Mucosa of gallbladder (tissue), 1 donor: ENCODE results near the gene B4GALT3. TPM values are rescaled to one million over a fixed set of nuclear protein-coding genes. Genes with fewer than 3 reads are reported as not detected.

ENCODE experiments used
- DNase-seq: peaks from one replicate; pipeline ENCODE4 v3.0.0-alpha.2; 2020; ENCODE audit warnings: low spot score
- total RNA-seq: library from RNA; stranded (reverse); gene quantifications from one replicate; pipeline ENCODE4 v1.2.1, GENCODE V29; 2021
- donor health status: DM: no; HTN: no; CAD: no.

Gene B4GALT3
- total RNA-seq, 1 donor from 2014 or later: 36.4 TPM

DNA sequence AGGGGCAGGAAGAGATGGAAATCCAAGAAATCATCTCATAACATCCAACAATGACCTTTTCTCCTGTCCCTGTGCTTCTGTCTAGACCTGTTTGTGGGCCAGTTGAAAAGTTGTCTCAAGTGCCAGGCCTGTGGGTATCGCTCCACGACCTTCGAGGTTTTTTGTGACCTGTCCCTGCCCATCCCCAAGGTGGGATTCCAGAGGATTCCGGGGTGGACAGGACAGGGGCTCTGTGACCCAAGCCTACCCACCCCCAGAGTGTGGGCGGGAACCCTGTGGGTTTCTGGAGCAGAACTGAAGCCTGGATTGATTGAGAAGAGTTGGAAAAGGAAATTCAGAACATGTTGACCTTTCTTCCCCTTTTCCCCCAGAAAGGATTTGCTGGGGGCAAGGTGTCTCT lies 13.5 kb downstream of the B4GALT3 start:
- DNase-seq: no peak

DNA sequence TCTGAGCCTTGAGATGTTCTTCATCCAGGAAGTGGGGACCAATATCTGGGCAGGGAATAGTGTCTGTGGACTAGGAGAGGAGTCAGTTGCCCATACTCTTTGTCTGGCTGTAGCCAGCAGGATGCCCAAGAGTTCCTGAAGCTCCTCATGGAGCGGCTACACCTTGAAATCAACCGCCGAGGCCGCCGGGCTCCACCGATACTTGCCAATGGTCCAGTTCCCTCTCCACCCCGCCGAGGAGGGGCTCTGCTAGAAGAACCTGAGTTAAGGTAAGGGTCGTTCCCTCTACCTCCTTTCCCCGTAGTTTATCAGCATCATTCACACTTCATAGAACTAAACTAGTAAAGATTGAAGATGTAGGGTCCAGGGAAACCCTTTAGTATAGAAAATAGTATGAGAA lies 14.5 kb downstream of the B4GALT3 start:
- no peak for DNase-seq

DNA sequence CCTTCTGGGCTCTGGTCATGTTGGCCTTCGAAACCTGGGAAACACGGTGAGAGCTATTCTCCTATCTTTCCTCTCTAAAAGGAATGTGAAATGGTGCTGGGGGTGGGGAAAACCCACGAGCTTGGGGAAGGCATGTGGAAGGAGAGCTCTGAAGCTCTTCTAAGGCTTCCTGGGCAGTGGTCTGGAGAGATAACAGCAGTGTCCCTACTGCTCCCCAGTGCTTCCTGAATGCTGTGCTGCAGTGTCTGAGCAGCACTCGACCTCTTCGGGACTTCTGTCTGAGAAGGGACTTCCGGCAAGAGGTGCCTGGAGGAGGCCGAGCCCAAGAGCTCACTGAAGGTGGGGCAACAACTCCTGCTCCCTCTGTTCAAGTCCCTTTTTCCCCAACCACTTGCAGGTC lies 15.3 kb downstream of the B4GALT3 start:
- DNase-seq: no peak

DNA sequence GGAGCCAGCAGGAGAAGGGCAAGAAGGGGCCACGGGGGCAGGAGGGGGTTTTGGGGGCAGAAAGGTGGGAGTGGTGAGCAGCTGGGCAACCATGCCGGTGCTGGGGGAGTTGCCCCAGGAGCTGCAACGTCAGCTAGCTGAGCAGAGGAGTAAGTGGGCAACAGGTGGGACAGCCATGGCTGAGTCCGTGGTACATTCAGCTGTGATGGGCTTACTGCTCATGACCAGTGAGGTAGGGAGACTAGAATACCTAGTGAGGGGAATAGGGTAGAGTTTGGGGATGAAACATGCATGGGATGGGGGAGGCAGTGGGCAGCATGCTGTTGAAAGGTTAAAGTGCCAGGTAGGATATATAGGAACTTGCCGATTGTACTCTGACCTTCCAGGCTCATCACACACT lies 15.7 kb downstream of the B4GALT3 start:
- no peak for DNase-seq

DNA sequence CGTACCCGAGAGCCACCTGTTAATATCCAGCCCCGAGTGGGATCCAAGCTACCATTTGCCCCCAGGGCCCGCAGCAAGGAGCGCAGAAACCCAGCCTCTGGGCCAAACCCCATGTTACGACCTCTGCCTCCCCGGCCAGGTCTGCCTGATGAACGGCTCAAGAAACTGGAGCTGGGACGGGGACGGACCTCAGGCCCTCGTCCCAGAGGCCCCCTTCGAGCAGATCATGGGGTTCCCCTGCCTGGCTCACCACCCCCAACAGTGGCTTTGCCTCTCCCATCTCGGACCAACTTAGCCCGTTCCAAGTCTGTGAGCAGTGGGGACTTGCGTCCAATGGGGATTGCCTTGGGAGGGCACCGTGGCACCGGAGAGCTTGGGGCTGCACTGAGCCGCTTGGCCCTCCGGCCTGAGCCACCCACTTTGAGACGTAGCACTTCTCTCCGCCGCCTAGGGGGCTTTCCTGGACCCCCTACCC lies 16.6 kb downstream of the B4GALT3 start:
- no peak for DNase-seq

DNA sequence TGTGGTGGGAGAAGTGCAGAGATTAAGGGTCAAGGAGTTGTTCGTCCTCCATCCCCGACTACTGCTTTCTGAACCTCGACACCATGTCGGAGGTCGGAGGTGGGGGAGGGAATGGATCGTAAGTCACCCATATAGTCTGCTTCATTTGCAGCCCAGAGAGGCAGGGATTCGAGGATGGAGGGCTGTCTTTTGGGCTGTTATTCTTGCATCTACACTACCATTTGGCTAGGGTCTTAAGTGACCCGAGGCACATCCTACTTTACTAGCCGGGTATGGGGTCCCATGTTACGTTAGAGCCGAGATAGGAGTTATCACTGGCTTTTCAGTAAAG lies 17.4 kb downstream of the B4GALT3 start:
- DNase-seq: no peak

DNA sequence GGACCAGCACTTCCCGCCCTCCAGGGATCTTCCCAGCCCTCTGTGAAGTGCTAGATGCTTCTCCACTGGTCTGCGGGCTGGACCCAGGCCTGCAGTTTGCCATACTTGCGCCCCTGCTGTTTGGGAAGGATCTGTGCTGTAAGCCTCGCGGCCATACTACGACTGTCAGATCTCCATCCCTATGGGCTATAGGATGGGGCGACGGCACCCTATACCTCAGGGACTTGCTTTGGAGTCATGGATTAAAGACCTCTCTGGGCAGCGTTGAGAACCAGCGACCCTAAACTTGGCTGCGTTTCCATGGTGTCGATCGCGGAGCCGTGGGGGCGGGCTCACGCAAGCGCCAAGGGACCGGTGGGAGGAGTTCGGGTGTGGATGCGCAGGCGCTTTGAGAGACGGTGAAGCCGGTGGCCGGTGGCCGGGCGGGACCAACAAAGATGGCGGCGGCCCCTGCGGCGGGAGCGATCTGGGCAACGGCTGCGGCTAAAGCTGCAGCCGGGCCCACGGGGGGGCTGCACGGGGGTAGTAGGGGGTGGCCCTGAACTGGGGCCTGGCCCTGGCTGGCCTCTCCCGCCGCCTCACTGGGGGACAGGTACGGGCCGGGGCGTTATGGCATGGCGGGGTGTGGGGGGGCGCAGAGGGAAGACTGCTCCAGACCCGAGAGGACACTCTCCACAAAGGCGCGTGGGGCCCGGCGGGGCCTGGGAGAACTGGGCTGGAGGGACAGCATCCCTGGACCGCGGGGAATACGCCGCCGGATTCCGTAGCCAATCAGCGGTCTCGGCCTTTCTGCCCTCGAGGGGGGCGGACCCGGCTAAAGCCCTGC lies 18.0 kb downstream of the B4GALT3 start, which contains the start of gene USP21:
USP21 (plus strand) TSS at position 414 of the 826 bp plus-strand sequence. CDS start 1,141 bp downstream, outside the sequence.
- peak; percentile 93 for DNase-seq

DNA sequence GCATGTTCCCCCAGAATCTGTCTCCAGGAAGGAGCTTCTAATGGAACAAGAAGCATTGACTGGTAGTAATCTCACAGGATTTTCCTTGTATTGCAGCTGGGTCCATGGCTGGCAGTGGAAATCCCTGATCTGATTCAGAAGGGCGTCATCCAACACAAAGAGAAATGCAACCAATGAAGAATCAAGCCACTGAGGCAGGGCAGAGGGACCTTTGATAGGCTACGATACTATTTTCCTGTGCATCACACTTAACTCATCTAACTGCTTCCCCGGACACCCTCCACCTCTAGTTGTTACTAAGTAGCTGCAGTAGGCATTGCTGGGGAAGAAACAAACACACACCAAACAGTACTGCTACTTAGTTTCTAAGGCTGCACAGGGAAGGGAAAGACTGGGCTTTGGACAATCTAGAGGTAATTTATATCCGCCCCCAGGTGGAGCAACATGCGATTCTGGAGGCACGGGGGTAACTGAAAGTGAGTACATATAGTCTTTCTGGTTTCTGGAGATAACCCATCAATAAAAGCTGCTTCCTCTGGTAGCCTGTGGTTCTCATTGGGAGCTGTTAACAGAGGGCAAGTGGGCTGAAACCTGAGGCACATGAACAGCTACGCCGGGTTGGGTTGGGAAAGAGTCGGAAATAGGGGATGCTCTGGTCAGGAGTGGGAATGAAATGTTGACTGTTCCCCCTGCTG lies 18.8 kb downstream of the B4GALT3 start:
- no peak for DNase-seq

DNA sequence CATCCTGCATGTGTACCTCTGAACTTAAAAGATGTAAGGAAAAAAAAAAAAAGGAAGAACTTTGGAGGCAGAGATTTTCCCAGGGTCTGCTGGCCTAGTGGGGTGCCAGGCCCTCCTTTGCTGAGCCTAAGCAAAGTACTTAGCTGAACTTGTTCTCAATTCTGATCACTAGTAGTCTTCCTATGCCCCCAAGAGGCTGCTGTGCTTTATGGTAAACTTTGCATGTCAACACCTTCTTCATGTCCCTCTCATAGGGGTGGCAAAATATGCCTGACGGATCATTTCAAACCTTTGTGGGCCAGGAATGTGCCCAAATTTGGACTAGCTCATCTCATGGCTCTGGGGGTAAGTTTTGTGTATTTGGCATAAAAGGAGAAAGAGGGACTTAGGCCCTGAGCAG lies 19.4 kb downstream of the B4GALT3 start:
- no peak for DNase-seq

DNA sequence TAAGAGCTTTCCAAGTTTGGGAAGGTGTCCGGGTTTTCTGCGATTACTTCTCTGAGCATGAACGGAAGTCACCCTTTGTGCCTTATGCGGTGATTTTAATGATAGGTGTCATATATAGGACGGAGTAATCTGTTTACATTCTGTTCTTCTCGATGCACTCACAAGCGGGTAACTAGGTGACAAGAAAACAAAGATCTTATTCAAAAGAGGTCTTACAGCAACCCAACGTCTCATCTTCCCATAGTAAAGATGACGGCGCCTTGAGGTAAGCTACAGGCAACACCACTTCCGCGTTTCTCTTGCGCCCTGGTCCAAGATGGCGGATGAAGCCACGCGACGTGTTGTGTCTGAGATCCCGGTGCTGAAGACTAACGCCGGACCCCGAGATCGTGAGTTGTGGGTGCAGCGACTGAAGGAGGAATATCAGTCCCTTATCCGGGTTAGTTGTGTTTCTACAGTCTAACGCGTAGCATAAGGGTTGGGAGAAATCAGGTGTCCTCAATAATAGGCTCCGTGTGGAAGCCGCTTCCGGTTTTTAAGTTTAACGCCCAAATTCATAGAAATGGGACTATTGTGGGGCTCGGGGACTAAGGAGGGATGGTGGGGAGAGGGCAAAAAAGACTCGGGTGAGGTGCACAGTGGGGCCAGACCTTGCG lies 23.5 kb downstream of the B4GALT3 start, which contains the start of gene UFC1:
UFC1 (plus strand) TSS at position 297 of the 656 bp plus-strand sequence; CDS start at position 317, 20 bp downstream.
- peak; percentile 86 for DNase-seq

DNA sequence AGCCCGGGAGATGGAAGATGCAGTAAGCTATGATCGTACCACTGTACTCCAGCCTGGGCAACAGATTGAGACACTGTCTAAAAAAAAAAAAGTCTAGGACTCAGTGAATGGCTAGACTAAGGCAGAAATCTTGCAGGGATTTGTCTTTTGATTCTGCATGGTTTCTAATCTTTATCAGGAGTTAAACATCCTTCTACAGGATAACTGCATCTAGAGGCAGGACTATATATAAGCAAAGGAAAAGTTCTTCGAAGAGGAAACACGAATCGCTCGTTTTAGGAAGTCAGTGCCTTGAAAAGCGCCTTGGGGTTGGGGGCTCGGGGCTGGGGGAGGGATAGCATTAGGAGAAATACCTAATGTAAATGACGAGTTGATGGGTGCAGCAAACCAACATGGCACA lies 24.1 kb downstream of the B4GALT3 start:
- no peak for DNase-seq

DNA sequence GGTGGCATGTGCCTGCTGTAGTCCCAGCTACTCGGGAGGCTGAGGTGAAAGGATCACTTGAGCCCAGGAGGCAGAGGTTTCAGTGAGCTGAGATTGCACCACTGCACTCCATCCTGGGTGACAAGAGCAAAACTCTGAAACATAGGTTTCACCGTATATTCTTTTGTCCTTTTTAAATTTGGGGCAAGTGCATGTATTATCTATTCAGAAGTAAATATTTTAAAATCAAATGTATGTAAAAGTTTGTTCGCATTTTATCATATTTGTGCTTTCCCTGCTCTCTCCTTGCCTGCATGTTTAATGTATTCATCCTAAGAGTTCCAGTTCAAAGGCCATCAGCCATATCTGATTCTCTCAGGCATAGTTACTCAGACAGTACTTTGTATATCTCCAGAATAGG lies 31.5 kb downstream of the B4GALT3 start:
- DNase-seq: no peak

DNA sequence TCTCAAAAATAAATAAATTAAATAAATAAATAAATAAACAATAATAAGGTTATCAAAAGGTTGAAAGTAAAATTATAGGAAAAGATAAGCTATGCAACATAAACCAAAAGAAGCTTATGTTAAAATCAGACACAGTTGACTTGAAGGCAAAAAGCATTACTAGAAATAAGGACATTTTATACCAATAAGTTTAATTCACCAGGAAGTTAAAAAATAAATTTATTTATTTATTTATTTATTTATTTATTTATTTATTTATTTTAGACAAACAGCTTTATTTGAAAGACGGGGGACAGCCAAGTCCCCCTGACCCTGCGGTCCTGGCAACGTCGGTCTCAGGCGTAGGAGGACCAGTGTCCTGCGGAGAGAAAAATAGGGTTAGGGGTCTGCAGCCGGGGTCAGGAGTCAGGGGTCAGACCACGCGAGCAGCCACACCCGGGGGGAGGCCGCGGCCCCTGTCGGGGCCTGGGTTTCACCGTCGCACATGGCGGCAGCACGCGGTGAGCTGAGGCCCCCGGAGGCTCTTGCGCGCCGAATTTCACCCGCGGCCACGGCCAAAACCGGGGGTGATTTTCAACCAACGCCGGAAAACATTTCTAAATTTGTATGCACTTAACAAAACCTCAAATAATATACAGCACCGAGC lies 36.4 kb downstream of the B4GALT3 start:
- DNase-seq: no peak

DNA sequence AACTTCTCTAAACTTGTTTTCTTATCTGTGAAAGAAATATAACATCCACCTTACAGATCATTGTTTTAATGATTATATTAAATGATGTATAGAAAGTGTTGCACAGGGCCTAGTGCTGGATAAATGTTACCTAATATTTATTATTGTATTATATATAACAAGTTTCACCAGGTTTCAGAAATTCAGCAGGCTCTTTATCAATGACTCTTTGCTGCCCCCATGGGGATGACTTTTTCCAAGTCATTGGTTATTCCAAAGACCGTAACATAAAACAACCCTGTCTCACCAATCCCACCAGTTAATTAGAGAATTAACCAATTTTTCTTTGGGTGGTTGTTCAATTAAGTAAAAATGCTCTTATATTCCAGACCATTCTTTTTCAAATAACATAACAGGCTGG lies 37.5 kb downstream of the B4GALT3 start:
- DNase-seq: no peak

DNA sequence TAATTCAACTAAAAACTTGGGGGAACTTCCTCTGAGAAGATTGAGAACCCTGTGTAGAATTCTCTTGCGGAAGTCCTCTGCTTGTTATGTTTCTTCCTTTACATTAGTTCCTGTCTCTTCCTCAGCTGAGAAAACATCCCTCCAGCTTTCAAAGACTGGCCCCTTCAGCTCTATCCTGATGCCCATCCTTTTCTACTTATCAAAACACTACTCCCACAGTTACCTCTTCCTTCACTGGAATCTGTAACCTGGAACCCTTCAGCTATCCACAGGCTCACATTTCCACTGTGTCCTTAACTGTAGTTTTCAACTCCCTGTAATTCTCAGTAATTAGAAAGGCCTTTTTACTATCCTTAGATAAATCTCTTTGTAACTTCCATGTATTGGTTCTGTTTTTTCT lies 38.9 kb downstream of the B4GALT3 start:
- DNase-seq: no peak

DNA sequence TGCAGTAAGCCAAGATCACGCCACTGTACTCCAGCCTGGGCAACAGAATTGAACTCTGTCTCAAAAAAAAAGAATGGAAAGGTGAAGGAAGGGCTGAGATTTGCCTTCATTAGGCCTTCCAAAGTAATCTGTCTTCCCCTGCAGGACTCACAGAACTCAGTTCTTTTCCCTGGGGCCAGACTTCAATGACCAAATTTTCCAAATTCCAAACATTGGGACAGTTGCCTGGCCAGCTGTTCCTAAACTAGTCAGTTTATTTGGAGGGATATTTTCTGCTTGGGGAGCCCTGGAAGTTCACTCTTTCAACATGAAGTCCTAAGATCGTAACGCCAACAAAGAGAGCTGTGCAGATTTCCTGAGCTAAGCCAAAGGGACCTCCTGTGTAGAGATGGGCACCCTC lies 39.4 kb downstream of the B4GALT3 start:
- DNase-seq: no peak

DNA sequence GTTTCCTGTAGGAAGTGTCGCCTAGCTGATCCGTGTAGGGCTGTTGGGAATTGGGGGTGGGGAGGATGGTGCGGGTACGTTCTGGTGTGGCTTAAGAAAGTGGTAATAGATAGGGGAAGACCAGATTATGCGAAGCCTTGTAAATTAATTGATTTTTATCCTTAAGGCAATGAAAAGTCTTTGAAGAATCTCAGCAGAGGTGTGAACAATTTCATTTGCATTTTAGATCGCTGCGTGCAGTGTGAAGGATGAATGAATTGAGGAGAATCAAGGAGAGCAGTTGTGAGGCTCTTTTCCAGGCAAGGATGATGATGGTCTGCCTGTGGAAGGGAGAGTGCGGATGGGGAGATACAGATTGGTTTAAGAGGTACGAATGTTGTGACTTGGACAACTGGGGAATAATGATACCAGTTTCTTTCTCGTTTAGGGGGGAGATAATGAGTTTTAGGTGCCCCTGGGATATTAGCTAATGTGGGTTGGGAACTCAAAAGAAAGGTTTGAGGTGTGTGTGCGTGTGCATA lies 44.0 kb downstream of the B4GALT3 start:
- no peak for DNase-seq

DNA sequence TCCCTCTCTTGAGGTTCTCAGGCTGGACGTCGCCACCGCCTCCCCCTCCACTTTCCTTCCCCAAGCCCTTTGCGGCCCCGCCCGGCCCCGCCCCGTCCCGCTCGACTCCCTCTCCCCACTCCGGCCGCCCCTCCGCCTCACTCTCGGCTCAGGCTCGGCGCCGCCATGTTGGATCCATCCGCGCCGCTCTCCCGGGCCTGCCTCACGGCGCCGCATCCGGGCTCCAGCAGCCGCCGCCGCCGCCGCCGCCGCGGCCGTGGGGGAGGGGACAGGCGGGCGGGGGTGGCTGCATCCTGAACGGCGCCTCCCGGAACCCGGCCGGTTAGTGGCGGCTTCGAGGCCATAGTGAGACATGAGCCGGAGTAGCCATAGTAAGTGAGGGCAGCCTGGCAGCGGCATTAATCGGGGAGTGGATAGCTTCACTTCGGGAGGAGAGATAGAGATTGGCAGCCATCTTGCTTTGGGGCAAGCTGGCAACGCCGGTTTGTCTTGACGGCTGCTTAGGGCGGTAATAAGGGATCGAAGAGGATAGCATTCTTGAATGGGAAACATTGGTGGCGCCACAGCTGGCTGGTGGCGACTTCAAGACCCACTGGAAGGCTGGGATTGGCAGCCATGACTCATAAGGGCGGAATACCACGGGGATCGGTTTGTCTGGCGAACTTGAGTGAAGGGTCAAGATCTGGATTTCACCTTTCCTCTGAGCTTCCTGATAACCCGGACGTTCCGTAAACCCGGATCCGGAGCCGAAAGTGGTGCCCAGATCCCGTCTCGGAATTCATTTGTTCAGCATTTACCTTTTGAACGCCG lies 44.7 kb downstream of the B4GALT3 start, which contains the start of gene DEDD:
DEDD (minus strand) TSS at position 258 of the 810 bp plus-strand sequence. CDS start 8,205 bp downstream, outside the sequence.
- DNase-seq: peak; percentile 92

DNA sequence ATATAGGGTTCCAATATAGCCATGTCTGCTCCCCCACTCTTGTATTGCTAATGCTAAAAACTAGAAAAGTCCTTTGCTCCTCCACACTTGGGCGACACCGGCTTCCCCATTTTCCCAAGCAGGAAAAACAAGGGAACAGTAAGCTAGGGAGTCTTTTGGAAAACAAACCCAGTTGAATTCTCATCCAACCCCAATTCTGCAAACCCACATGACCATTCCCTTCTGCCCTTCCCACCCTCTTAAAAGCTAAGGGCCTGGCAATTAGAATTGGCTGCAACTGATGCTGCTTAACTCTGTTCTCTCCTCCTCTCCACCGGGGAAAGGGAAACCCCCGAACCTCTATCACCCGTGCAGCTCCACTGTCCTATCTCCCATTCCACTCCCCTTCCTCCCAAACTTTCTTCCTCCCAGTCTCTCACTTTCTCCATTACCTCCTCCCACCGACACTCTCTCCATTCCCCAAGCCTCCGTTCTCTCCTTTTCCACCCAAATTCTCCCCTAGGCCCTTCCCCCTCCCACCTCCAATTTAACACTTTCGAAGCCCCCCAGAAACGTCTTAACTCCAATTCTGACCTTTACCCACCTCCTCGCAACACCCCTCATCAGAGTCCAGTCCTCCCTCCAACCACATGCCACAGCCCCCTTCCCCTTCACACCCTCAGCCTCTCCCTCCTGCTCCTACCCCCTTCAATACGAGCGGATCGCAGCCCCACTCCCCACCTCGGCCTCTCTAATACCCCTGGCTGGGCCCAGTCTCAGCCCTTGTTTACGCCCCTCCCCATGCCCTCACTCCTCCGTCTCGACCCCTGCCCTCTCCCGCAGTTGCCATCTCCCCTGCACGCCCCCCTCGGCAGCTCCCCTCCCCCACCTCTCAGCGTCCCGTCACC lies 45.5 kb downstream of the B4GALT3 start:
- DNase-seq: no peak

DNA sequence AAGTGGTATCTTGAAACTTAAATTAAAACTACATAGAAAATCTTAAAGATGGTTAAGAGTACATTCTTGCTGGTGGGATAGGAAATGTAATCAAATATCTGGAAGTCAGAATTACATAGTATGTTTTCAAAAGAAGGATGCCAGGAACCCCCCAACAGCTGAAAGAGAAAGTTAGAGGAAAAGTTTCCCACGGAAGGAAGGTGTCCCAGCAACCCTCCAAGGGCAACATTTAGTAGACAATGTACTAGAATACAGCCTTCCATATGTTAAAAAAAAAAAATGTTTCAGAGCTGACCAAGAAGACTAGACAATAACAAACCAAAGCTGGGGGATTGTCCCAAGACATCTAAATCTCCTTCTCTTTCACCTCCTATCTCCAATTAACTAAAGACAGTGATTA lies 47.0 kb downstream of the B4GALT3 start:
- no peak for DNase-seq
